ENCODE data around the gene KMT2B.

DNA sequence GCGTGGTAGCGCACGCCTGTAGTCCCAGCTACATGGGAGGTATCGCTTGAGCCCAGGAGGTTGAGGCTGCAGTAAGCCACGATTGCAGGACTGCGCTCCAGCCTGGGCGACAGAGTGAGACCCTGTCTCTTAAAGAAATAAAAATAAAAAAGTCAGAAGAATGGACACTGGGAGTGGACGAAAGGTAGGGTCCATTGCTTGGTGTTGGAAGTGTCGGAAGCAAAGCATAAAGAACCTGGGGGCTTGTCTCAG lies 57.2 kb downstream of the KMT2B start:
- TF ChIP-seq, protein P1, sequence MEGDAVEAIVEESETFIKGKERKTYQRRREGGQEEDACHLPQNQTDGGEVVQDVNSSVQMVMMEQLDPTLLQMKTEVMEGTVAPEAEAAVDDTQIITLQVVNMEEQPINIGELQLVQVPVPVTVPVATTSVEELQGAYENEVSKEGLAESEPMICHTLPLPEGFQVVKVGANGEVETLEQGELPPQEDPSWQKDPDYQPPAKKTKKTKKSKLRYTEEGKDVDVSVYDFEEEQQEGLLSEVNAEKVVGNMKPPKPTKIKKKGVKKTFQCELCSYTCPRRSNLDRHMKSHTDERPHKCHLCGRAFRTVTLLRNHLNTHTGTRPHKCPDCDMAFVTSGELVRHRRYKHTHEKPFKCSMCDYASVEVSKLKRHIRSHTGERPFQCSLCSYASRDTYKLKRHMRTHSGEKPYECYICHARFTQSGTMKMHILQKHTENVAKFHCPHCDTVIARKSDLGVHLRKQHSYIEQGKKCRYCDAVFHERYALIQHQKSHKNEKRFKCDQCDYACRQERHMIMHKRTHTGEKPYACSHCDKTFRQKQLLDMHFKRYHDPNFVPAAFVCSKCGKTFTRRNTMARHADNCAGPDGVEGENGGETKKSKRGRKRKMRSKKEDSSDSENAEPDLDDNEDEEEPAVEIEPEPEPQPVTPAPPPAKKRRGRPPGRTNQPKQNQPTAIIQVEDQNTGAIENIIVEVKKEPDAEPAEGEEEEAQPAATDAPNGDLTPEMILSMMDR (IDR thresholded peaks at IDR 0.05) = no peak
- TF ChIP-seq POLR2A (IDR thresholded peaks at IDR 0.05) = no peak

All from lower leg skin (tissue), 3 donors.